Measurements from ENCODE around the gene LCK.

GRCh38 chr1:32299327-32299726, 48.3 kb downstream of the LCK start:
- TF ChIP-seq CTCF (IDR thresholded peaks at IDR 0.05) (no peak), POLR2A (IDR thresholded peaks at IDR 0.05) (no peak)
